Heart left ventricle (tissue), 16 donors: ENCODE data around the gene CCSER1. TPM values are rescaled to one million over a fixed set of nuclear protein-coding genes. Genes with fewer than 3 reads are reported as not detected.

Experiments used
- ATAC-seq, 4 donors: fragments of 200-7000 bp; cut with Tn5 transposase; one replicate each; pipeline ENCODE4 v1.9.1; 2020 to 2022; ENCODE audit warnings: moderate library complexity in 4 of 4, mild to moderate bottlenecking in 3 of 4, moderate number of reproducible peaks in 1 of 4
- DNase-seq, 5 donors: peaks; one replicate each; pipeline ENCODE4 v3.0.0-alpha.2; 2020
- H3K27ac ChIP-seq, 12 donors: fragments of 200-600 bp; sonication (generic) in 4 of 12; one replicate each; pipeline versions ENCODE4 v1.5.0 to v1.8.0; 2016 to 2022; ENCODE audit warnings: mild to moderate bottlenecking in 2 of 12
- H3K27me3 ChIP-seq, 9 donors: fragments of 200-600 bp; sonication (generic) in 2 of 9; one replicate each; pipeline versions ENCODE4 v1.5.1 to v1.8.0; 2016 to 2022; ENCODE audit warnings: mild to moderate bottlenecking in 3 of 9
- H3K36me3 ChIP-seq, 9 donors: fragments of 200-600 bp; sonication (generic) in 2 of 9; one replicate each; pipeline versions ENCODE4 v1.5.0 to v1.8.0; 2018 to 2022; ENCODE audit warnings: mild to moderate bottlenecking in 2 of 9
- H3K4me1 ChIP-seq, 12 donors: fragments of 200-600 bp; sonication (generic) in 4 of 12; one replicate each; pipeline versions ENCODE4 v1.5.0 to v1.8.0; 2016 to 2022; ENCODE audit warnings: mild to moderate bottlenecking in 3 of 12
- H3K4me3 ChIP-seq, 12 donors: fragments of 200-600 bp; sonication (generic) in 4 of 12; one replicate each; pipeline versions ENCODE4 v1.5.0 to v1.8.0; 2017 to 2022; ENCODE audit warnings: mild to moderate bottlenecking in 9 of 12, moderate library complexity in 4 of 12
- H3K9me3 ChIP-seq, 12 donors: fragments of 200-600 bp; sonication (generic) in 4 of 12; one replicate each; pipeline versions ENCODE4 v1.5.0 to v1.8.0; 2016 to 2022; ENCODE audit warnings: mild to moderate bottlenecking in 1 of 12
- CTCF ChIP-seq, 12 donors: fragments of 200-600 bp; sonication (generic) in 4 of 12; IDR thresholded peaks; one replicate each; pipeline versions ENCODE4 v1.5.0 to v1.8.0; 2018 to 2022; ENCODE audit warnings: antibody characterized with exemption in 12 of 12, mild to moderate bottlenecking in 5 of 12
- POLR2A ChIP-seq, 2 donors: fragments of 450-650 bp; IDR thresholded peaks; one replicate each; pipeline ENCODE4 v1.6.1; 2017; ENCODE audit warnings: antibody characterized with exemption in 2 of 2, mild to moderate bottlenecking in 2 of 2, moderate library complexity in 2 of 2
- WGBS, 4 donors: extraction: QIAGEN DNeasy Blood & Tissue Kit in 2 of 4; methylation state at CpG; one replicate each; pipeline versions ENCODE4 v1.1.5 to v1.1.7; 2013 to 2018; 5-methylcytosine and 5-hydroxymethylcytosine counted together
- intact Hi-C, 10 donors: fragments of 100-400 bp; cut with DNase I; formaldehyde crosslinking; loops; one replicate each; pipeline versions ENCODE4 v1.11.1 to v1.14.2; 2022
- long read RNA-seq, 3 donors: library from polyadenylated mRNA; unstranded; transcript quantifications; one replicate each; pipeline ENCODE4 v2.0.0, GENCODE V29; 2020 to 2021
- polyA plus RNA-seq, 2 donors: library from polyadenylated mRNA; stranded (reverse); fragments of 200-250 nt; gene quantifications; one replicate each; pipeline ENCODE4 v1.2.3, GENCODE V29; 2013
- total RNA-seq, 9 donors: library from RNA; depleted of rRNA in 2 of 9; stranded (reverse); fragments of >200 nt in 2 of 9; fragmentation: NEBNext Ultra II Directional in 3 of 9; extraction: Animal tissue kit (Norgen Biotek cat#: 25700) in 3 of 9; gene quantifications; one replicate each; pipeline versions ENCODE4 v1.1.0 to v1.2.4, GENCODE V29; 2016 to 2023
- donor health status: ischemic (EF 13 %, LVEDD 7.1; RV severe dilation, severe dysfunction).
- donor health status: healthy with polysubstance abuse.
- donor health status: DM: no; HTN: yes; CAD: no.
- donor health status: DM: no; HTN: no; CAD: no.
- donor health status: ischemic (EF 25% LVEDD 6.9; RV normal size, moderate dysfunction).
- donor health status: ischemic (EF 25% LVEDD 5.7; RV mildly dilated, moderate dysfunction).
- donor health status: healthy.
- donor health status: DM: yes; HTN: yes; CAD: no.
- donor health status: ischemic (EF 35%, LVEDD 5.7; RV mildly dilated, moderate dysfunction).
- donor health status: nonischemic (EF 11% LVEDD 7.7; RV severe dilation, severe dysfunction).
- donor health status: DM: yes; HTN: yes; CAD: no.
- donor health status: PGD.
- donor health status: ischemic (EF 29% LVEDD 5.4; RV normal size, mild dysfunction).
- donor health status: nonischemic (EF 23%, LVEDD 6.1; RV moderate dilation, normal function).

Gene CCSER1
- total RNA-seq, result 10 to 100 TPM in 6 of 9 donors, 1 to 10 TPM in 3; 5.0 to 15.8 (median 13.3) TPM
- polyA plus RNA-seq, result 1 to 10 TPM; 2.5 to 4.3 TPM
- long read RNA-seq, donor 1, partial matches to known transcripts, result 1 of 10 reads
- long read RNA-seq, donor 1, other reads (novel, unspliced or antisense), result 9 of 10 reads
- long read RNA-seq, donor 2, partial matches to known transcripts, result 5 of 9 reads
- long read RNA-seq, donor 2, other reads (novel, unspliced or antisense), result 4 of 9 reads
- long read RNA-seq, donor 3, partial matches to known transcripts, result 0 of 3 reads
- long read RNA-seq, donor 3, other reads (novel, unspliced or antisense), result 3 of 3 reads

DNA sequence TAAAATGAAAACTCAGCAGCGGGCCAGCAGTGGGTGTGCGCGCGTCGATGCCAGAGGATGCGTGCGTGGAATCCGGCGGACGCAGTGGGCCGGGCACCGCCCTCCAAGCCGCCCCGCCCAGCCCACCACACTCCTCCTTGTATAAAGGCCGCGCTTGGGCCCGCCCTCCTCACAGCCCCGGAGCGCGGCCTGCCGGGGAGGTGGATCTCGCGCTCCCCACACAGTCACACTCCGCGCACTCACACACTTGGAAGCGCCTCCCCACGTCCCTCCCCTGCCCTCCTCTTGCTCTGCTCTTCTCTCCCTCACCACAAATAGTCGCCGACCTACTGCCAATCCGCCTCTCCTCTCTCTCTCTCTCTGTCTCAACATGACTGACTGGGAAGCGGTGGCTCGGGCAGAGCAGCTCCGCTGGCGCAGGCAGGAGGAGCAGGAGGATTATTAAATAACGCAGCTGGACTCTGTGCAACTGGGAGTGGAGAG is at the start of gene CCSER1:
Gene CCSER1 (plus strand): TSS at position 172 of the 483 bp plus-strand sequence.
- H3K36me3 ChIP-seq, result no peaks in the 10 kb centered on the region
- TF ChIP-seq CTCF (IDR thresholded peaks at IDR 0.05) (peak in 1 of 12 donors; percentile 12), POLR2A (IDR thresholded peaks at IDR 0.05) (peak; percentile 66 to 94)
- H3K27ac ChIP-seq, result peak within 1 kb of the TSS in 11 of 12 donors; percentile 61 to 84 (median 79)
- peak within 1 kb of the TSS; percentile 36 to 84 (median 71) for H3K4me3 ChIP-seq
- peaks cover 0 to 5% (median 0%) of the 10 kb centered on the region in 9 donors for H3K27me3 ChIP-seq
- DNase-seq, result peak; percentile 78 to 87 (median 81)
- WGBS, 4 donors, result 0 to 1% (median 1%) methylated on average over 32 to 35 of the region's 35 CpGs
- peak; percentile 96 to 98 (median 98) for ATAC-seq
- H3K4me1 ChIP-seq, result peaks cover 0 to 21% (median 6%) of the 10 kb centered on the region in 12 donors
- intact Hi-C loops, result loop anchor here in 5 of 10 donors (2.0 to 5.0 kb wide), 4 partner anchors 110 to 166 kb away; no protein-coding TSS in a partner anchor
- H3K9me3 ChIP-seq, result no peaks in the 10 kb centered on the region

DNA sequence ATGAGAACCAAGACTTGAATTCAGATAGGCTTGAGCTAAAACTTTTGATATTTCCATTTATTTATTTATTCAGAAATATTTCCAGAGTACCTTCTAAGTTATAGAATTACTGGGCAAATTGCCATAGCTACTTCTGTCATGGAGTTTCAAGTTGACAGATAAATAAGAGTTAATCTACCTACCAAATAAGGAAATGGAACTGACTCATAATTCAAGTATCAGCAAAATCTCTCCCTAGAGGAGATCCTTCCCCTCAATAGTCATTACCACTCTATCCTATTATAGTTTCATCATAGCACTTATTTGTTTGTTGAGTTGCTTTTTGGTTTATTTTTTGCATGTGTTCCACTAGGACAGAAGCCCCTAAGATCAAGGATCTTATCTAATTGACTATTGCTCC is 48.8 kb upstream of the CCSER1 start:
- Histone ChIP-seq H3K36me3 (no peaks in the 10 kb centered on the region), H3K4me1 (peaks cover 0 to 17% (median 0%) of the 10 kb centered on the region in 12 donors), H3K27ac (peak overlapping the region in 1 of 12 donors; percentile 38), H3K27me3 (peaks cover 0 to 7% (median 0%) of the 10 kb centered on the region in 9 donors), H3K4me3 (no peak overlapping the region), H3K9me3 (no peaks in the 10 kb centered on the region)
- DNase-seq (no peak), ATAC-seq (no peak)
- TF ChIP-seq POLR2A (IDR thresholded peaks at IDR 0.05), result no peak
- TF ChIP-seq CTCF (IDR thresholded peaks at IDR 0.05), result no peak
- intact Hi-C loops, result no loop called here

GRCh38 chr4:90080116-90080515 is 47.1 kb upstream of the CCSER1 start:
- Histone ChIP-seq H3K4me1 (peaks cover 0 to 9% (median 0%) of the 10 kb centered on the region in 12 donors), H3K36me3 (no peaks in the 10 kb centered on the region), H3K4me3 (no peak overlapping the region), H3K9me3 (no peaks in the 10 kb centered on the region), H3K27ac (no peak overlapping the region), H3K27me3 (peaks cover 0 to 7% (median 0%) of the 10 kb centered on the region in 9 donors)
- DNase-seq, result no peak
- intact Hi-C loops, result no loop called here
- 72 to 81% (median 80%) methylated on average over 2 of the region's 2 CpGs for WGBS, 4 donors
- no peak for ATAC-seq
- no peak for TF ChIP-seq CTCF (IDR thresholded peaks at IDR 0.05)
- TF ChIP-seq POLR2A (IDR thresholded peaks at IDR 0.05), result no peak

DNA sequence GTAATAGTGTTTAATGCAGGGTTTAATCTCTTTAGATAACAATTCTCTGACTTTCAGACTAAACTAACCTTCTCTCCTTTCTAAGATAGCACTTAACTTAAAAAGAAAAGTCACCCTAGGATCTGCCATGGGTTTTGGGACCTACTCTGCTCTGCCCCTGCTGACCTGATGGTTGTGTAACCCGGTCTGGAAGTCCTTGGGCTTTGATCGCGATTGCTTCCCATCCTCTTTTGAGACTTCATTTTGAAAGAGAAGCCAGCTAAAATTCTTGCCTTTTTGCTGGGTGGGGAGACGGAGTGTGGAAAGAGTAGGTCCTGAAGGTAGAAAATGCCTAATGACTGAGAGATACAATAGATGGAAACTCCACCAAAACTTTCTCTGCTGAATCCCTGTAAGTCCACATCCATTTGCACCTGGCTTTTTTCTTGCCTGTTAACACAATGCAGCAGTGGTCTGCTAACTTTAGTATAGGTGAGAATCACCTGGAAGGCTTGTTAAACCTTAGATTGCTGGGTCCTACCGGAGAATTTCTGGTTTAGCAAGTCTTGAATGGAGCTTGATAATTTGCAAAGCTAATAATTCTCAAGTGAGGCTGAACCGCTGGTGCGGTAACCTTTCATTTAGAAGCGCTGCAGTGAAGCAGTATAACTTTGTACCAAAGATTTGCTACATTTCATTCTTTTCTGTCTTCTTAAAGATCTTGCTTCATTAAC is 45.6 kb upstream of the CCSER1 start:
- DNase-seq, result no peak
- no peaks in the 10 kb centered on the region for H3K36me3 ChIP-seq
- 73 to 86% (median 79%) methylated on average over 8 of the region's 8 CpGs for WGBS, 4 donors
- TF ChIP-seq CTCF (IDR thresholded peaks at IDR 0.05) (no peak), POLR2A (IDR thresholded peaks at IDR 0.05) (no peak)
- intact Hi-C loops, result no loop called here
- H3K9me3 ChIP-seq, result no peaks in the 10 kb centered on the region
- H3K27ac ChIP-seq, result no peak overlapping the region
- peaks cover 0 to 9% (median 0%) of the 10 kb centered on the region in 12 donors for H3K4me1 ChIP-seq
- no peak overlapping the region for H3K4me3 ChIP-seq
- no peaks in the 10 kb centered on the region for H3K27me3 ChIP-seq
- ATAC-seq, result no peak
